ENCODE measurements around the gene COPB2. TPM values are rescaled to one million over a fixed set of nuclear protein-coding genes. Genes with fewer than 3 reads are reported as not detected.

COPB2 gene
- total and polyA plus RNA-seq, 2 of the 4 experiments (the other 2 are of a cell fraction) = 179 to 363 TPM

DNA sequence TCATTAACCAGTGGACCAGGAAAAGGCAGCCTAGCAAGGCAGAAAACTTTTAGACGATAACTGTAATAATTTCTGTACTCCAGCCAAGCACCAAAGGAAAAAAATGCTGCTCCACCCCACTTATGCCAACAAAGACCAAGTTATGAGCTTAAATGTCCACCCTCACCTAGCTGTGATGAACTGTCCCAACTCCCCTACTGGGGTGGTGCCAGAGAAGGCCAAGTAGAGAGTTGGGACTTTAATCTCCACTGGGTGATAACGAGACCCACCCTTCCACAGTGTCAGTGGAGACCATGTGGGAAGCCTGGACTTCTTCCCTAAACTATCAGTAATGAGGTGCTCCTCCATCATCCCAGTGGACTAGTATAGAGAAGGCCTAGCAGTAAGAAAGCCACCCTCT, 33.8 kb upstream of the COPB2 start:
- H3K9ac ChIP-seq (ENCODE audit: low read depth, low read length) = no peak overlapping the region
- no peak overlapping the region for H2AK9ac ChIP-seq (replicated peaks; ENCODE audit: low read depth, low read length, poor library complexity)
- H3K4me2 ChIP-seq (ENCODE audit: low read depth, low read length) = no peak overlapping the region
- in situ Hi-C loops (cut with MboI; ENCODE audit: low sequenced_read_pairs) (no loop called here), dilution Hi-C loops (cut with HindIII; ENCODE audit: low sequenced_read_pairs, unreplicated experiment) (no loop called here), intact Hi-C loops (cut with micrococcal nuclease) (no loop called here)
- H2BK15ac ChIP-seq (ENCODE audit: low read depth, low read length) = no peak overlapping the region
- no peak overlapping the region for H3K23ac ChIP-seq (ENCODE audit: low read depth, low read length)
- ATAC-seq (ENCODE audit: low read depth) (no peak), DNase-seq (no peak)
- H4K91ac ChIP-seq (ENCODE audit: insufficient read depth, low read depth, low read length) = no peak overlapping the region
- H3K79me1 ChIP-seq (ENCODE audit: low read depth in 1 of 2, low read length in 2 of 2) = no peaks in the 10 kb centered on the region
- H2AK5ac ChIP-seq (ENCODE audit: low read depth, low read length) = no peak overlapping the region
- no peak overlapping the region for H3K27ac ChIP-seq (ENCODE audit: insufficient read depth, low read length)
- no peaks in the 10 kb centered on the region for H4K20me1 ChIP-seq (ENCODE audit: insufficient read depth, low read length)
- POLR2A ChIA-PET (ENCODE audit: unreplicated experiment) = no interaction called here
- no peaks in the 10 kb centered on the region for H3K27me3 ChIP-seq (ENCODE audit: control insufficient read depth, insufficient read depth, low read length)
- no peaks in the 10 kb centered on the region for H3K36me3 ChIP-seq (ENCODE audit: control insufficient read depth, insufficient read depth, low read length)
- H4K8ac ChIP-seq (ENCODE audit: low read depth in 2 of 2, low read length in 2 of 2) = no peak overlapping the region
- no peak overlapping the region for H3K4me3 ChIP-seq (ENCODE audit: insufficient read depth, low read depth, low read length)
- no peak overlapping the region for H3K56ac ChIP-seq (ENCODE audit: extremely low read depth, insufficient read depth, low read length)
- TF ChIP-seq RAD21 (IDR thresholded peaks at IDR 0.05; ENCODE audit: low read length) (no peak), BHLHE40 (IDR thresholded peaks at IDR 0.05; ENCODE audit: low read depth, low read length) (no peak), MXI1 (IDR thresholded peaks at IDR 0.05; ENCODE audit: borderline replicate concordance, low read depth, low read length) (no peak), NFE2L2 (IDR thresholded peaks at IDR 0.05; ENCODE audit: low read depth, low read length) (no peak), FOS (IDR thresholded peaks at IDR 0.05; ENCODE audit: low read depth, low read length) (no peak), CHD1 (IDR thresholded peaks at IDR 0.05; ENCODE audit: low read depth, low read length) (no peak), SMC3 (IDR thresholded peaks at IDR 0.05; ENCODE audit: low read depth, low read length) (no peak), POLR2A (IDR thresholded peaks at IDR 0.05; ENCODE audit: low read depth, low read length) (no peak), ELK1 (IDR thresholded peaks at IDR 0.05; ENCODE audit: borderline replicate concordance, low read depth, low read length) (no peak), MAFK (IDR thresholded peaks at IDR 0.05; ENCODE audit: low read depth, low read length) (no peak), MAZ (IDR thresholded peaks at IDR 0.05; ENCODE audit: borderline replicate concordance, low read depth, low read length) (no peak)
- TF ChIP-seq, protein P1, sequence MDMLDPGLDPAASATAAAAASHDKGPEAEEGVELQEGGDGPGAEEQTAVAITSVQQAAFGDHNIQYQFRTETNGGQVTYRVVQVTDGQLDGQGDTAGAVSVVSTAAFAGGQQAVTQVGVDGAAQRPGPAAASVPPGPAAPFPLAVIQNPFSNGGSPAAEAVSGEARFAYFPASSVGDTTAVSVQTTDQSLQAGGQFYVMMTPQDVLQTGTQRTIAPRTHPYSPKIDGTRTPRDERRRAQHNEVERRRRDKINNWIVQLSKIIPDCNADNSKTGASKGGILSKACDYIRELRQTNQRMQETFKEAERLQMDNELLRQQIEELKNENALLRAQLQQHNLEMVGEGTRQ (IDR thresholded peaks at IDR 0.05; ENCODE audit: low read depth, low read length) = no peak
- no peaks in the 10 kb centered on the region; the same call in 1 of the 2 replicates for H3K9me1 ChIP-seq (ENCODE audit: insufficient read depth, low read length)
- no peak overlapping the region for H2BK5ac ChIP-seq (ENCODE audit: low read depth, low read length, poor library complexity, severe bottlenecking)
- no peak overlapping the region for H3K4ac ChIP-seq (ENCODE audit: low read depth, low read length)
- H3K18ac ChIP-seq (ENCODE audit: low read depth, low read length) = no peak overlapping the region
- no peak overlapping the region for H4K5ac ChIP-seq (ENCODE audit: low read depth, low read length)
- no peak overlapping the region for H2AFZ ChIP-seq (replicated peaks; ENCODE audit: low read length, poor library complexity)
- no peak overlapping the region for H3K14ac ChIP-seq (replicated peaks; ENCODE audit: low read depth, low read length)
- BruUV-seq (replicated peaks) = no TSS peak
- no CpG with 5 or more reads among the region's 2 CpGs for WGBS, 2 experiments (ENCODE audit: extremely low coverage in 2 of 2, insufficient read length in 1 of 2)
- no peak overlapping the region for H2BK20ac ChIP-seq (ENCODE audit: low read depth, low read length)
- CTCF ChIA-PET = interaction anchor here (0.6 kb wide), 1 partner anchor 21 kb away, joined by 3 read pairs; no protein-coding TSS in a partner anchor
- H3K4me1 ChIP-seq (ENCODE audit: control insufficient read depth, insufficient read depth, low read length) = no peaks in the 10 kb centered on the region
- no peaks in the 10 kb centered on the region for H3K9me3 ChIP-seq (ENCODE audit: control insufficient read depth, insufficient read depth, low read length)
- H2BK120ac ChIP-seq (ENCODE audit: low read depth, low read length) = no peak overlapping the region
